Umbilical cord (tissue), 2 donors: Measurements from ENCODE around the gene MSH6. TPM values are rescaled to one million over a fixed set of nuclear protein-coding genes. Genes with fewer than 3 reads are reported as not detected.
A peak's percentile ranks its signal among the peaks of the same experiment; 100 is the strongest.

Experiments used
- DNase-seq: peaks from one replicate; pipeline ENCODE4 v3.0.0-alpha.2; 2015; ENCODE audit warnings: low spot score
- total RNA-seq: library from RNA; depleted of rRNA; stranded (reverse); fragments of >200 nt; gene quantifications from one replicate; pipeline ENCODE4 v1.2.3, GENCODE V29; 2014; ENCODE audit warnings: low replicate concordance; ENCODE audit not compliant: insufficient read depth

Gene MSH6
- total RNA-seq, 1 donor from 2014 or later = 38.5 TPM

- no peak for DNase-seq
Observed at GRCh38 chr2:47778698-47779425, 4.1 kb upstream of the MSH6 start.

GRCh38 chr2:47779426-47779790 lies 3.5 kb upstream of the MSH6 start:
- no peak for DNase-seq

- DNase-seq = no peak
Observed at GRCh38 chr2:47782381-47782670, 619 bp upstream of the MSH6 start.

GRCh38 chr2:47783486-47784351 lies 774 bp downstream of the MSH6 start:
- peak; percentile 72 for DNase-seq

- DNase-seq = no peak
Observed at GRCh38 chr2:47784352-47784851, 1.5 kb downstream of the MSH6 start.

GRCh38 chr2:47785986-47786385 lies 3.0 kb downstream of the MSH6 start:
- peak; percentile 78 for DNase-seq

- DNase-seq = no peak
Observed at GRCh38 chr2:47796090-47796697, 13.2 kb downstream of the MSH6 start.

GRCh38 chr2:47798631-47799030 lies 15.7 kb downstream of the MSH6 start:
- DNase-seq = no peak

- no peak for DNase-seq
Observed at GRCh38 chr2:47799031-47799609, 16.2 kb downstream of the MSH6 start.

- DNase-seq = no peak
Observed at GRCh38 chr2:47801118-47801517, 18.2 kb downstream of the MSH6 start.

- no peak for DNase-seq
Observed at GRCh38 chr2:47803363-47803762, 20.4 kb downstream of the MSH6 start.

- DNase-seq = no peak
Observed at GRCh38 chr2:47803770-47804169, 20.8 kb downstream of the MSH6 start.

- no peak for DNase-seq
Observed at GRCh38 chr2:47805850-47806249, 22.9 kb downstream of the MSH6 start.

GRCh38 chr2:47808614-47809013 lies 25.7 kb downstream of the MSH6 start:
- no peak for DNase-seq

GRCh38 chr2:47809903-47810302 lies 27.0 kb downstream of the MSH6 start:
- DNase-seq = no peak

GRCh38 chr2:47810850-47811249 lies 27.9 kb downstream of the MSH6 start:
- no peak for DNase-seq

GRCh38 chr2:47811668-47812067 lies 28.7 kb downstream of the MSH6 start:
- DNase-seq = no peak

GRCh38 chr2:47815764-47816163 lies 32.8 kb downstream of the MSH6 start:
- no peak for DNase-seq

- no peak for DNase-seq
Observed at GRCh38 chr2:47818777-47819176, 35.8 kb downstream of the MSH6 start.

- no peak for DNase-seq
Observed at GRCh38 chr2:47819834-47820233, 36.9 kb downstream of the MSH6 start.

- DNase-seq = no peak
Observed at GRCh38 chr2:47822518-47822917, 39.6 kb downstream of the MSH6 start.

- DNase-seq = no peak
Observed at GRCh38 chr2:47833516-47833968, 50.6 kb downstream of the MSH6 start.
